Epidermal melanocyte (primary cell): Measurements from ENCODE around the gene FIP1L1.
"Not testable (repeated sequence)": the region's sequence is repeated elsewhere in the genome, so short reads cannot be mapped to it uniquely, and the experiment has no call there.

Source experiments
- DNase-seq: peaks from one replicate; pipeline ENCODE4 v3.0.0; 2011; ENCODE audit warnings: low spot score; ENCODE audit not compliant: insufficient read length

The FIP1L1 gene

GRCh38 chr4:53378171-53378482 lies 686 bp downstream of the FIP1L1 start:
- no peak for DNase-seq

GRCh38 chr4:53380221-53380620 lies 2.8 kb downstream of the FIP1L1 start:
- DNase-seq = no peak

GRCh38 chr4:53409479-53409878 lies 32.0 kb downstream of the FIP1L1 start:
- DNase-seq = not testable (repeated sequence)

GRCh38 chr4:53419208-53419607 lies 41.8 kb downstream of the FIP1L1 start:
- DNase-seq = no peak

- DNase-seq = no peak
Measured at GRCh38 chr4:53421791-53422190, 44.4 kb downstream of the FIP1L1 start.

GRCh38 chr4:53422367-53422766 lies 44.9 kb downstream of the FIP1L1 start:
- no peak for DNase-seq

- DNase-seq = no peak
Measured at GRCh38 chr4:53424280-53424679, 46.8 kb downstream of the FIP1L1 start.

GRCh38 chr4:53427366-53427765 lies 49.9 kb downstream of the FIP1L1 start:
- DNase-seq = no peak

- no peak for DNase-seq
Measured at GRCh38 chr4:53431052-53431451, 53.6 kb downstream of the FIP1L1 start.

- no peak for DNase-seq
Measured at GRCh38 chr4:53432528-53433424, 55.3 kb downstream of the FIP1L1 start.

- DNase-seq = no peak
Measured at GRCh38 chr4:53436251-53436650, 58.8 kb downstream of the FIP1L1 start.

GRCh38 chr4:53441564-53441963 lies 64.1 kb downstream of the FIP1L1 start:
- no peak for DNase-seq

- no peak for DNase-seq
Measured at GRCh38 chr4:53444954-53445353, 67.5 kb downstream of the FIP1L1 start.

- DNase-seq = no peak
Measured at GRCh38 chr4:53450773-53451172, 73.3 kb downstream of the FIP1L1 start.

- no peak for DNase-seq
Measured at GRCh38 chr4:53453385-53453784, 75.9 kb downstream of the FIP1L1 start.

GRCh38 chr4:53455766-53456165 lies 78.3 kb downstream of the FIP1L1 start:
- DNase-seq = no peak

- no peak for DNase-seq
Measured at GRCh38 chr4:53456178-53456577, 78.7 kb downstream of the FIP1L1 start.

GRCh38 chr4:53459548-53459947 lies 82.1 kb downstream of the FIP1L1 start:
- DNase-seq = no peak

- no peak for DNase-seq
Measured at GRCh38 chr4:53461244-53461643, 83.8 kb downstream of the FIP1L1 start.

GRCh38 chr4:53463340-53463739 lies 85.9 kb downstream of the FIP1L1 start:
- DNase-seq = no peak

GRCh38 chr4:53465281-53465680 lies 87.8 kb downstream of the FIP1L1 start:
- DNase-seq = no peak

- no peak for DNase-seq
Measured at GRCh38 chr4:53465891-53466290, 88.5 kb downstream of the FIP1L1 start.

GRCh38 chr4:53466576-53466975 lies 89.1 kb downstream of the FIP1L1 start:
- DNase-seq = not testable (repeated sequence)
